RPMI8226 (cell line): ENCODE data around the gene SMURF2.
"Not testable (repeated sequence)": the region's sequence is repeated elsewhere in the genome, so short reads cannot be mapped to it uniquely, and the experiment has no call there.

Experiments
- DNase-seq: peaks from one replicate; pipeline ENCODE4 v3.0.0-alpha.2; 2015

SMURF2 gene

GRCh38 chr17:64664299-64664981, 2.3 kb upstream of the SMURF2 start:
- DNase-seq: not testable (repeated sequence)

- not testable (repeated sequence) for DNase-seq
These were observed 1.7 kb upstream of the SMURF2 start for GRCh38 chr17:64663836-64664235.

- DNase-seq: no peak
These were observed 764 bp upstream of the SMURF2 start for GRCh38 chr17:64662774-64663367.

GRCh38 chr17:64661726-64661975, 456 bp downstream of the SMURF2 start:
- DNase-seq: no peak

- DNase-seq: peak; percentile 26
These were observed 955 bp downstream of the SMURF2 start for GRCh38 chr17:64660978-64661725.

GRCh38 chr17:64660195-64660977, 1.7 kb downstream of the SMURF2 start:
- DNase-seq: peak; percentile 12

- no peak for DNase-seq
These were observed 3.2 kb downstream of the SMURF2 start for GRCh38 chr17:64658931-64659330.

- DNase-seq: no peak
These were observed 4.4 kb downstream of the SMURF2 start for GRCh38 chr17:64657610-64658125.

GRCh38 chr17:64655704-64656103, 6.4 kb downstream of the SMURF2 start:
- no peak for DNase-seq

GRCh38 chr17:64653985-64654355, 8.1 kb downstream of the SMURF2 start:
- DNase-seq: no peak

- DNase-seq: no peak
These were observed 8.7 kb downstream of the SMURF2 start for GRCh38 chr17:64653325-64653984.

- no peak for DNase-seq
These were observed 10.2 kb downstream of the SMURF2 start for GRCh38 chr17:64651889-64652288.

- DNase-seq: no peak
These were observed 13.9 kb downstream of the SMURF2 start for GRCh38 chr17:64648234-64648633.

- DNase-seq: no peak
These were observed 14.3 kb downstream of the SMURF2 start for GRCh38 chr17:64647817-64648216.

GRCh38 chr17:64639516-64639915, 22.6 kb downstream of the SMURF2 start:
- DNase-seq: no peak

- peak; percentile 16 for DNase-seq
These were observed 23.4 kb downstream of the SMURF2 start for GRCh38 chr17:64638552-64639203.

- DNase-seq: peak; percentile 64
These were observed 26.3 kb downstream of the SMURF2 start for GRCh38 chr17:64635647-64636305.

- no peak for DNase-seq
These were observed 27.9 kb downstream of the SMURF2 start for GRCh38 chr17:64634218-64634617.

GRCh38 chr17:64632606-64633005, 29.5 kb downstream of the SMURF2 start:
- no peak for DNase-seq

GRCh38 chr17:64632194-64632593, 29.9 kb downstream of the SMURF2 start:
- no peak for DNase-seq

- no peak for DNase-seq
These were observed 31.5 kb downstream of the SMURF2 start for GRCh38 chr17:64630309-64631223.
